Keratinocyte (primary cell): ENCODE measurements around the gene C10orf71. TPM values are rescaled to one million over a fixed set of nuclear protein-coding genes. Genes with fewer than 3 reads are reported as not detected.

Experiments used
- DNase-seq: peaks from one replicate; pipeline ENCODE4 v3.0.0-alpha.2; 2011; ENCODE audit warnings: low read depth, missing footprints, low spot score
- FAIRE-seq: peaks from 2 replicates; lab custom pipeline; 2011; peaks lifted over from hg19 to GRCh38; lab: Jason Lieb, UNC
- H2AFZ ChIP-seq: 2 replicates; pipeline ENCODE4 v1.6.0; 2012; ENCODE audit warnings: low read length, control low read depth, inconsistent platforms; ENCODE audit not compliant: control insufficient read depth
- H3K27ac ChIP-seq: 2 replicates; pipeline ENCODE4 v1.5.1; 2011; ENCODE audit warnings: low read length; ENCODE audit not compliant: control insufficient read depth, insufficient read depth
- H3K27me3 ChIP-seq: 3 replicates; pipeline ENCODE4 v1.6.0; 2011; ENCODE audit warnings: low read length; ENCODE audit not compliant: control insufficient read depth, insufficient read depth; ENCODE audit errors: extremely low read depth
- H3K36me3 ChIP-seq, 2 experiments: 2 replicates in 1 of 2; 3 replicates in 1 of 2; pipeline ENCODE4 v1.5.1; 2011; ENCODE audit warnings: low read length in 2 of 2, mild to moderate bottlenecking in 1 of 2; ENCODE audit not compliant: control insufficient read depth in 2 of 2, insufficient read depth in 2 of 2; ENCODE audit errors: extremely low read depth in 1 of 2
- H3K4me1 ChIP-seq: 3 replicates; pipeline ENCODE4 v1.5.1; 2011; ENCODE audit warnings: low read length; ENCODE audit not compliant: control insufficient read depth, insufficient read depth; ENCODE audit errors: extremely low read depth
- H3K4me2 ChIP-seq: 3 replicates; pipeline ENCODE4 v1.6.0; 2011; ENCODE audit warnings: low read depth, low read length; ENCODE audit not compliant: control insufficient read depth, insufficient read depth; ENCODE audit errors: extremely low read depth
- H3K4me3 ChIP-seq, 3 experiments: fragments of 200-600 bp in 1 of 3; sonication (generic) in 1 of 3; 2 replicates in 2 of 3; 3 replicates in 1 of 3; pipeline ENCODE4 v1.5.1; 2011 to 2016; ENCODE audit warnings: low read length in 3 of 3, mild to moderate bottlenecking in 3 of 3, control low read depth in 2 of 3, inconsistent platforms in 1 of 3, low read depth in 1 of 3, mixed read lengths in 1 of 3, mixed run types in 1 of 3, moderate library complexity in 1 of 3; ENCODE audit not compliant: control insufficient read depth in 2 of 3, insufficient read depth in 2 of 3; ENCODE audit errors: extremely low read depth in 1 of 3
- H3K79me2 ChIP-seq: 2 replicates; pipeline ENCODE4 v1.6.0; 2012; ENCODE audit warnings: low read length; ENCODE audit not compliant: control insufficient read depth, insufficient read depth
- H3K9ac ChIP-seq: 3 replicates; pipeline ENCODE4 v1.6.0; 2011; ENCODE audit warnings: low read length; ENCODE audit not compliant: control insufficient read depth, insufficient read depth; ENCODE audit errors: extremely low read depth
- H3K9me1 ChIP-seq: 3 replicates; pipeline ENCODE4 v1.6.0; 2011; ENCODE audit warnings: low read length; ENCODE audit not compliant: control insufficient read depth, insufficient read depth; ENCODE audit errors: extremely low read depth
- H3K9me3 ChIP-seq: 2 replicates; pipeline ENCODE4 v1.5.1; 2012; ENCODE audit warnings: low read depth, low read length; ENCODE audit not compliant: control insufficient read depth
- H4K20me1 ChIP-seq: 3 replicates; pipeline ENCODE4 v1.6.0; 2011; ENCODE audit warnings: low read length; ENCODE audit not compliant: control insufficient read depth, insufficient read depth; ENCODE audit errors: extremely low read depth
- CTCF ChIP-seq, 3 experiments: IDR thresholded peaks in 1 of 3; conservative IDR thresholded peaks in 1 of 3; optimal IDR thresholded peaks in 1 of 3; 2 replicates in 2 of 3; 3 replicates in 1 of 3; pipeline versions ENCODE3 to v1.5.1; 2011; ENCODE audit warnings: low read length in 3 of 3, mild to moderate bottlenecking in 3 of 3, moderate library complexity in 2 of 3, control low read depth in 1 of 3, inconsistent platforms in 1 of 3; ENCODE audit not compliant: insufficient read depth in 2 of 3; ENCODE audit errors: extremely low read depth in 1 of 3
- EZH2 ChIP-seq: IDR thresholded peaks from one replicate; pipeline ENCODE4 v1.6.1; 2012; ENCODE audit warnings: inconsistent platforms, mild to moderate bottlenecking, low read length, moderate library complexity
- dilution Hi-C: fragments of 300-500 bp; cut with MboI; formaldehyde crosslinking; loops from one replicate; pipeline ENCODE4 v1.7.0; 2020; ENCODE audit warnings: low sequenced_read_pairs; ENCODE audit not compliant: extremely low pct_ligation_motif_present
- polyA plus RNA-seq, 5 experiments: library from polyadenylated mRNA; depleted of rRNA in 3 of 5; stranded (reverse) in 3 of 5; stranded (forward) in 1 of 5; unstranded in 1 of 5; fragments of >200 nt; gene quantifications; 1 replicate in 1 of 5; 2 replicates in 3 of 5; 3 replicates in 1 of 5; pipeline versions ENCODE4 v1.2.1 to v1.2.3, GENCODE V29; 2011 to 2012; ENCODE audit warnings: missing spikeins in 2 of 5, low read depth in 1 of 5, low replicate concordance in 1 of 5

Gene C10orf71
- polyA plus RNA-seq, 1 donor (not counting 4 experiments of a cell fraction or from before 2014, with no cell fraction given): not detected

GRCh38 chr10:49303711-49304110 is 4.7 kb downstream of the C10orf71 start:
- no peak overlapping the region for H3K4me2 ChIP-seq
- no peaks in the 10 kb centered on the region for H3K27me3 ChIP-seq
- H3K27ac ChIP-seq: no peak overlapping the region
- H3K79me2 ChIP-seq: no peaks in the 10 kb centered on the region
- DNase-seq (no peak), FAIRE-seq (no peak)
- dilution Hi-C loops: no loop called here
- H3K9me1 ChIP-seq: no peaks in the 10 kb centered on the region
- no peaks in the 10 kb centered on the region for H3K4me1 ChIP-seq
- H4K20me1 ChIP-seq: no peaks in the 10 kb centered on the region
- no peak overlapping the region for H3K9ac ChIP-seq
- H3K9me3 ChIP-seq: no peaks in the 10 kb centered on the region
- H3K36me3 ChIP-seq: no peaks in the 10 kb centered on the region
- no peak overlapping the region for H3K4me3 ChIP-seq
- TF ChIP-seq EZH2 (no peak), CTCF (optimal IDR thresholded peaks at IDR 0.05 in 1 of 3, IDR thresholded peaks at IDR 0.05 in 1 of 3, conservative IDR thresholded peaks at IDR 0.05 in 1 of 3; ENCODE audit: extremely low read depth in 1 of 3, insufficient read depth in 2 of 3, low read length in 3 of 3) (no peak)
- H2AFZ ChIP-seq: no peak overlapping the region

GRCh38 chr10:49304137-49304536 is 5.2 kb downstream of the C10orf71 start:
- dilution Hi-C loops: no loop called here
- DNase-seq: no peak
- H3K4me2 ChIP-seq: no peak overlapping the region
- no peaks in the 10 kb centered on the region for H3K4me1 ChIP-seq
- no peaks in the 10 kb centered on the region for H3K9me1 ChIP-seq
- TF ChIP-seq CTCF (optimal IDR thresholded peaks at IDR 0.05 in 1 of 3, IDR thresholded peaks at IDR 0.05 in 1 of 3, conservative IDR thresholded peaks at IDR 0.05 in 1 of 3; ENCODE audit: extremely low read depth in 1 of 3, insufficient read depth in 2 of 3, low read length in 3 of 3) (no peak), EZH2 (no peak)
- H3K9me3 ChIP-seq: no peaks in the 10 kb centered on the region
- no peaks in the 10 kb centered on the region for H3K36me3 ChIP-seq
- no peak overlapping the region for H3K4me3 ChIP-seq
- no peak overlapping the region for H3K9ac ChIP-seq
- no peaks in the 10 kb centered on the region for H3K79me2 ChIP-seq
- H3K27me3 ChIP-seq: no peaks in the 10 kb centered on the region
- H4K20me1 ChIP-seq: no peaks in the 10 kb centered on the region
- H2AFZ ChIP-seq: no peak overlapping the region
- no peak overlapping the region for H3K27ac ChIP-seq
- FAIRE-seq: no peak
